Testis (tissue), 2 donors: ENCODE measurements around the gene KLF3.
A peak's percentile ranks its signal among the peaks of the same experiment; 100 is the strongest.

ENCODE experiments used
- POLR2A ChIP-seq: fragments of 450-650 bp; IDR thresholded peaks from one replicate; pipeline ENCODE4 v1.6.1; 2017; ENCODE audit warnings: antibody characterized with exemption, mild to moderate bottlenecking, moderate library complexity
- TF ChIP-seq, protein P1 (sequence below), 3 experiments: fragments of 450-650 bp in 2 of 3; fragments of 200-600 bp in 1 of 3; sonication (generic) in 1 of 3; IDR thresholded peaks; one replicate each; pipeline ENCODE4 v1.5.1; 2016 to 2019; ENCODE audit warnings: antibody characterized with exemption in 3 of 3, mild to moderate bottlenecking in 2 of 3, moderate library complexity in 1 of 3

DNA sequence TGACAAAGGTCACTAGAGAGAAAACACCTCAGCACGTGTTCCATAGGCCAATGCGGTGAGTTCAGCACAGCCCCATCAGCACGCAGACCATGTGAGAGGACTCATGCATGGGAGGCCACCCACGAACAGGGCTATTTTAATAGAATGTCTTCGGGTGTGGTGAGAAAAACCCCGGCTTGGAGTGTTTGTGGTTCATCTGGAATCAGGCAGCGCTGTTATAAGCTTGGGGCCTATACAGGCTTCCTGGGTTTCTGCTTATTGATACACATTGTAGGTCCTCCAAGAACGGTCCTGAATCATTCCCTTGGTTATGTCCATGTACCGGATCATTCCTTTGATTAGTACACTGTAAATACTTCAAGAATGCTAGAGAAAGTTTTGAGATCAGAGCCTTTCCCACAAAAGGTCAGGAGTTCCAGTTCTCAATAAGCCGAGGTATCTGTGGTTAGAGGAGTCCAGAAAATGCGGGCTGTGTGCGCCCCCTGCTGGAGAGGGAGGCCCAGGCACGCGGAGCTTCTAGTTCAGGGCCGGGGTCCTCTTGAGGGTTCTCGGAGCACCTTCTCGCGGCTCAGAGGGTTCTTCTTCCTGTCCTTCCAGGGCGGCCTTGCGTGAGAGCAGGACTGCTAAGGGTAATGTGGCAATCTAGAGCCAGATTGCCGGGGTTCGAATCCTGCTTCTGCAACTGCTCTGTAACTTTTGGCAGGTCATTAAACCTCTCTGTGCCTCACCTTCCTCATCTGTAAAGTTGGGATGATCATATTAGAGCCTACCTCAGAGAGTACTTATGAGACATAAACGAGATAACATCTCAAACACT is 67.0 kb downstream of the KLF3 start:
- TF ChIP-seq, protein P1, sequence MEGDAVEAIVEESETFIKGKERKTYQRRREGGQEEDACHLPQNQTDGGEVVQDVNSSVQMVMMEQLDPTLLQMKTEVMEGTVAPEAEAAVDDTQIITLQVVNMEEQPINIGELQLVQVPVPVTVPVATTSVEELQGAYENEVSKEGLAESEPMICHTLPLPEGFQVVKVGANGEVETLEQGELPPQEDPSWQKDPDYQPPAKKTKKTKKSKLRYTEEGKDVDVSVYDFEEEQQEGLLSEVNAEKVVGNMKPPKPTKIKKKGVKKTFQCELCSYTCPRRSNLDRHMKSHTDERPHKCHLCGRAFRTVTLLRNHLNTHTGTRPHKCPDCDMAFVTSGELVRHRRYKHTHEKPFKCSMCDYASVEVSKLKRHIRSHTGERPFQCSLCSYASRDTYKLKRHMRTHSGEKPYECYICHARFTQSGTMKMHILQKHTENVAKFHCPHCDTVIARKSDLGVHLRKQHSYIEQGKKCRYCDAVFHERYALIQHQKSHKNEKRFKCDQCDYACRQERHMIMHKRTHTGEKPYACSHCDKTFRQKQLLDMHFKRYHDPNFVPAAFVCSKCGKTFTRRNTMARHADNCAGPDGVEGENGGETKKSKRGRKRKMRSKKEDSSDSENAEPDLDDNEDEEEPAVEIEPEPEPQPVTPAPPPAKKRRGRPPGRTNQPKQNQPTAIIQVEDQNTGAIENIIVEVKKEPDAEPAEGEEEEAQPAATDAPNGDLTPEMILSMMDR (IDR thresholded peaks at IDR 0.05), result peak; percentile 95 to 97 (median 96)
- no peak for TF ChIP-seq POLR2A
